HK-2 (cell line): ENCODE data around the gene RFTN1.

Experiments used
- DNase-seq: peaks from one replicate; pipeline ENCODE4 v3.0.0-alpha.2; 2018; ENCODE audit not compliant: unreplicated experiment

The RFTN1 gene

DNA sequence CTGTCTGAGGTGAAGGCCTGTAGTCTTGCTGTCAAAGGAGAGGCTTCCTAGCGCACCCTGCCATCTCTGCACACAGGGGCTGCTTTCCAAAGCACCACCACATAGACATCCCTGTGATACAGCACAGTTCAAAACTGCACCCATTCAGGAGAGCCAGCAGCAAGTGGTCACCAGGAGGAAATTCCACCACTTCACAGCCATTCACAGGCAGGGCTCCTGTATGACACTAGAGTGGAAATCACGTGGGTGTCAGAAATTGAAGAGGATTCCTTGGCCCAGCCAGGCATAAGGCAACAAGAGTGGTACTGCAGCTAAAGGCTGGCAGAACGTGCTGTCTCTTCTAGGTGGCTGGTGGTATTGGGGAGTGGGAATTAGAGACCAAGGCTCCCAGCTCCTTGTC, 102.8 kb downstream of the RFTN1 start:
- no peak for DNase-seq

DNA sequence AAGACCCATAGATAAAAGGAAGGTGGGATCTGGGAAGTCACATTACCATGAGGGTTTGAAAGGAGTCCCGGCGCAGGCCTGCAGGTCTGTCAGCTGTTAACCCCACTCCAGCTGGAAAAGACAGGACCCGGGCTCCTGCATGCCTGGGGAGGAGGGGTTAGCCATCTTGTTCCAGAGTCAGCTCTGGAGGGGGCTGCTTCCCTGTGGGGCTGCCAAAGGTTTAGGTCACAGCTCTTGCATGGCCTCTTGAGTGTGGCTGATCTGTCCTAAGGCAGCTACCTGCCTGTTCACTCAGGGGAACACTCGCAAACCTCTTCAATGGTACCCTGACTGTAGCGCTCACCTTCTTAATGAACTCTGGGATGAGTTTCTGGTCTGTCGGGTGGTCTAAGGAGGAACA, 104.5 kb downstream of the RFTN1 start:
- no peak for DNase-seq

DNA sequence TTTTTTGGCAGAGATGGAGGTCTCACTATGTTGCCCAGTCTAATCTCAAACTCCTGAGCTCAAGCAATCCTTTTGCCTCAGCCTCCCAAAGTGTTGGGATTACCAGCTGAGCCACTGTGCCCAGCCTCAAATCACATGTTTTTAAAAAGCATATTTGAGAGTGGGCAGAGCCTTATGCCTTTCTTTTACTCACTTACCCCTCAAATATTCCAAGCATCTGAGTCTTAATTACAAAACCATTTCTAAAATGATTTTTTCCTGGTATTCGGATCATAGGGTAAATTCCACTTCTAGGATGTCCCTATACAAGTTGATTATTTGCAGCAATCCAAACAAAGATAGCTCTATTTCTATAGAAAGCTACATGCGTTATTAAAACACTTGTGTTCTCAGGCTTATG, 106.1 kb downstream of the RFTN1 start:
- no peak for DNase-seq

DNA sequence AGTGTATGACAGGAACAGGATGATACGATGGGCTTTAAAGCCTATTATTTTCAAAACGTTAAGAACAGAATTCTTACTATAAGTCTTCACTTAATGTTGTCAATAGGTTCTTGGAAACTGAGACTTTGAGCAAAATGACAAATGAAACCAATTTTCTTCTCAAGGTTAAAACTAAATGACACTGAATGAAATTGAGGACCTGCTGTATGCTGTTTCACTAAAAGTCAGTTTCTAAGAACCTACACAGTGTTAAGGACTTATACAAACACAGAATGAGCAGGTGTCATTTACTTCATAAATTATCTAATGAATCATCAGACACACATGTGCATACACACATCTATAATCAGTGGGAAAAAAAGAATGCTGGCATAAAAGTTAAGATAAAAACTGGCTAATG, 106.9 kb downstream of the RFTN1 start:
- no peak for DNase-seq

DNA sequence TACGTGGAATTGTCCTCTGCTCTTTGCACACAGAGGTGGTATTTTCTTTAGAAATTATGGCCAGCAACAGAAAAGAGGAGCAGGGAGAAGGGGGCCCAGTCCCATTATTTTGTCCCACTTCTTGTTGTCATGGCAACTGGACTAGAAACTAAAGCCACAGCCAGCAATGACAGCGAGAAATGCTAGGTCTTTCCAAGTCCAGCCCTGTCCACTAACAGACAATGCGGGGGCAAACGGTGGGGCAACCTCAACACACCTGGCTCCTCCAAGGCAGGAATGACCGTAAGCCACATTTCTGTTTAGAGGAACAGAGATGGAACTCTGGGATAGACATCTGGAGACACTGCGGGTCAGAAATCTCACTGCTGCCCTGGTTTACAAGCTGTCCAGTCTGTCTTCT, 107.3 kb downstream of the RFTN1 start:
- no peak for DNase-seq

DNA sequence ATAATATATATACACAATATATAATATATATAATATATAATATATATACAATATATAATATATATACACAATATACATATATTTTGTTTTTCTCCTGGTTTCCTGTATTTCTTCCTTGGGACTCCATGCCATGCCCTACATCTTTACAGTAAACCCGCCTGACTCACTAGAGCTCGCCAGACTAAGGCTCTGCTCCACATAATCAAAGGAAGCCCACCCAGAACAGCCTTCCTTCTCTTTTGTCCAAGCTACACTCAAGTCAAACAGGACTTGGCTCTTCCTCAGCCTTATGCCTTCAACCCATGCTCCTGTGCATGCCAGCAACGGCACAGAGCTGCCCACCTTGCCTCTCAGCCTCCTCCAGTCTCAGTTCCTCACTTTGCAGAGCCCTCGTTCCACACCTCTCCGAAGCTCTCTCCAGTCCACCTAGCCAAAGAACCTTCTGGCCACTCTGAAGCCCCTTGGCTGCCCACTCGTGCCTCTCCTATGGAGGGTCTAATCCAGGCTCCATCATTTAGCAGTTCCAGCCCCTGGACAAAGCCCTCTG, 109.1 kb downstream of the RFTN1 start:
- no peak for DNase-seq

DNA sequence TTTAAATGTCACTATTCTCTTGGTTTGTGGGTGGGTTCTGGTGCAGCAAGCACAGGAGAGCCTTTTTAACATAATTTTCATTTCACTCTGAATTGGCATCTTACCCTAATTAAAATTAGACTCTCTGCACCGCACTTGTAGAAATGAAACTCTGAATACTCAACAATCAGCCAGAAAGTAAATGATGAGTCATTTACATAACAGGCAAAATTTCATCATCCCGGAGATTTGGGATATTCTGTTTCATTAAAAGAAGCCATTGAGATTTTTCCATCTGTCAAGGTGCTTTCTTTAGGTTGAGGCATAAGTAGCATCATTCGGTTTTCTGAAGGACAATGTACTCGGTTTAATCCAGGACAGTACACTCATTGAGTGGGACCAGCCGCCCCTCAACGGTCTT, 111.0 kb downstream of the RFTN1 start:
- no peak for DNase-seq

DNA sequence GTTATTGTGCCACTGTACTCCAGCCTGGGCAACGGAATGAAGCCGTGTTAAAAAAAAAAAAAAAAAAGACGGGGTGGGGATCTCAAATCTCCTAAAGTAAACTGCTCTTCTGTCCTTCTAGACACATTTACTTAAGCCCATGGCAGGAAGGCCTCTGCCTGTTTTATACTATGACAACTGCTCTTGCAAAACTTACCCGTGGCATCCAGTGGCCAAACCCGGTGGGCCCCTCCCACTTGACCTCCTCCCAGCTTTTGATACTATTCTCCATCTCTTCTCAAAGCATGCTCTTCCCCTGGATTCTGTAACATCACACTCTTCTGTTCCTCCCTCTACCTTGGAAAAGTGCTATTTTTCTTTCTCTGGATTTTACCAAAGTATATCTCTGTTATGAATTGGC, 112.2 kb downstream of the RFTN1 start:
- no peak for DNase-seq

DNA sequence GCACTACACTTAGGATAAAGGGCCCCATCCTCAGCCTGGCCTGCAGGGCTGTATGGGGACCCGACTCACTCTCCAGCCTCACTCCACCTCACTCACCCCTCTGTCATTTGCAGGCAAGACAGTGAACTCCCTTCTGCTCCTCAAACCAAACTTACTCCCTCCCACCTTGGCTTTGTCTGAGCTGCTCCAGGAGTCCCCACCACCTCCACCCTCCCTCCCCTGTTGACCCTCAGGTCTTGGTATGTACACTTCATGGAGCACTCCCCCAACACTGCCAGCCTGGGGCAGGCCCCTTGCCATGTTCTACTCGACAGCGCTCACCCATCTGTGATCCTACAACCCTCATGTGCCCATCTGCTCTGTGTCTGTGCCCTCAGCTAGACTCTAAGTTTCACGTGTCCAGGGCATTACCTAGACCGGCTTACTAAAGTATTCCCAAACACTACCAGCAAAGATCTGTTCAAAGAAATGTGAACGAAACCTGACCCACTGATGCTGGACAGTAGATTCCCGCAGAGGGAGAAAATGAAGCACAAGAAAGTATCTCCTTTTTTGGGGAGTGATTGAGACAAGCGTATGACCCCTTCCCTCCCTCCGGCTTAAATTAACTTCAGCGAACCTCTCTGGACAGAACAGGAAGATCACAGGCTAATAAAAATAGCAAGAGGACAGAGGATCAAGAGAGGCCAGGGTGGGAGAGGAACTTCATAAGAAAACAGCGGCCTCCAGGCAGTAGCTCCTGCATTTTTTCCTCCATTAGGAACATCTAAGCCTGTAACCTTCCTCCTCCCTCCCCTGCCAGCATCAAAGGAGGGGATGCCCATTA, 113.2 kb downstream of the RFTN1 start:
- DNase-seq, result no peak

DNA sequence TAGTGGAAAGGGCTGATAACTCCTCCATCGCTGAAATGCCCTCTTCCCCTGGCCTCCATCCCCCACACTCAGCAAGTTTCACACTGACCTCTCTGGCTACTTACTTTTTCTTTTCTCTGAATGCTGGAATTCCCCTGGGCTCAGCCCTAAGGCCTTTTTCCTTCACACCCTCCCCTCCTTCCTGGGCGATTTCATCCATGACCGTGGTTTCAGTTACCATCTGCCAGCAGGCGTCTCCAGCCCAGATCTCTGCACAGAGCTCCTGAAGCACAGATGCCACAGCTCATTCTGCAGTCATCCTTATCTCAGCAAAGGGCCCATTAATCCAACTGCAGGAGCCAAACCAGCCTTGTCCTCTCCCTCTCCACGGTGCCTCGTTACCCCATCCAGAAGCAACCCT, 114.0 kb downstream of the RFTN1 start:
- DNase-seq, result peak; percentile 49

DNA sequence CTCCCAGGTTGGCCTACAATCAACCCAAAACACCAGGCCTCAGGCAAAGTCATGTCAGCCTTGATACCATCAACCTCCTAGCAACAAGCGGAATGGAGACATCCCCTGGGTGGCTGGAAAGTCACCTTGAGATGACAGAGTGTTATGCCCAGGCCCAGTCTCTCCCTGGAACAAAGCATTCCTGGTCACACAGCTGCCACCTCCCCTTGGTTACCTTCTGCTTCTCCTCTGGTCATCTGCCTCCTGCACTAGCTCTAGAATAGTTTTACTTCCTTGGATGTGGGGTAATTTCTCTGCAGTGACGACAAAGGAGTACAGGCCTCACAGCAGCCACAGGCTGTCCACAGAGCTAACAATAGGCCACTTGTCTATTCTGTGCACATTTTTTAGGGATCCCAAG, 114.9 kb downstream of the RFTN1 start:
- DNase-seq, result no peak

DNA sequence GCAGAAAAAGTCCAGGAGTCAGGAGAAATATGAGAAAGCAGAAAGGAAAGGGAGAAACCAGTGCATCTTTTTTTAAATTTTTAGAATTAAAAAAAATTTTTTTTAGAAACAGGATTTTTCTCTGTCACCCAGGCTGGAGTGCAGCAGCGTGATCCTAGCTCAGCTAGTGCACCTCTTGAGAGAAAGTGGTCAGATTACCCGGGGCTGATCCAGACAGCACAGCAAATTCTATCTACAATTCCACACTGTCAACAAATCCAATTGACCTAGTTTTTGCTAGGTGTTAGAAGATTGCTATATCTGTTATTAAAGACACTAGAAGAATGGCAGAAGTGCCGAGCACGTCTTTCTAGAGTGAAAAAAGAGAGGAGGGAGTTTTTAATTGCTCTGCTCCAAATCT, 117.3 kb downstream of the RFTN1 start:
- DNase-seq, result no peak

DNA sequence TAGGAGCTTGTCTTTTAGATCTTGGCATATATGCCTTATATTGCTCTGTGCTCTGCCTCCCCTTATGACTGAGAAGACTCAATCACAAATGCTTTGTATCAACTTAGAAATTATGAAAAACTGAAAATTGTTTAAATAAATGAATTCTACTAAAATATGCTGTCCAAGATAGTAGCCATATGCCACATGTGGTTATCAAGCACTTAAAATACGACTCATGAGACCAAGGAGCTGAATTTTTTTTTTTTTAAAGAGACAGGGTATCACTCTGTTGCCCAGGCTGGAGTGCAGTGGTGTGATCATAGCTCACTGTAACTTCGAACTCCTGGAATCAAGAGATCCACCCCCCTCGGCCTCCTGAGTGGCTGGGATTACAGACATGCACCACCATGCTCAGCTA, 118.3 kb downstream of the RFTN1 start:
- no peak for DNase-seq

DNA sequence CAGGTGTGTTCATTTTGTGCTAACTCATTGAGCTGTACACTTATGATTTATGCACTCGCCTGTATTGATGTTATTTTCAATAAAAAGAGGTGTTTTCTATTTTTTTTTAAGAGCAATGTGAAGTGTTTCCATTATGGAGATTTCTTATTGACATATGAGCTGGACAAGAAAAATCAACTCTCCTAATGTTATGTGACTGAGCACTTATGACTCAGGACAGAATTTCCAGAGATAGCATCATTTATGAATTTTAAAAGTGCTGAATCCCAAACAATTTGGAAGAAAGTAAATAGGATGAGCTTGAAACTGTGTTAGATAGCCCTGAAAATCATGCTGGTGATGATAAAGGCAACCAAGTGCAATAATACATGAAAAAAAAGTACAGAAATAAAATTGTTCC, 118.9 kb downstream of the RFTN1 start:
- DNase-seq, result no peak

DNA sequence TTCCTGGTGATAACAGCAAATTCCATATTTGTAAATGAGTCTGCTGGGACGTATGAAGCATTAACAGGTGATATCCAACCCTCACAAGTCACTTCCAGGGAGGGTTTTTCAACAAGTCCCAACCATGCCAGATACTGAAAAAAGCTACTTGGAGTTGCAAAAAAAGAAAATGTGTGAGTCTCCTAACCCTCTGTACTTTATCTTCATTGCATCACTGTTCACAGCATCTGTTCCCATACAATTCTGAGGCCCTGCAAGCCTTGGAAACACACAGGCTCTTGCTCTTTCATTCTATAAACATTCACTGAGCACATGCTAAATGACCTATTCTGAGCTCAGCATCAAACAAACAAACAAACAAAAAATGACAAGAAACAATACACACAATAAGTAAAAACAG, 120.8 kb downstream of the RFTN1 start:
- DNase-seq, result no peak

DNA sequence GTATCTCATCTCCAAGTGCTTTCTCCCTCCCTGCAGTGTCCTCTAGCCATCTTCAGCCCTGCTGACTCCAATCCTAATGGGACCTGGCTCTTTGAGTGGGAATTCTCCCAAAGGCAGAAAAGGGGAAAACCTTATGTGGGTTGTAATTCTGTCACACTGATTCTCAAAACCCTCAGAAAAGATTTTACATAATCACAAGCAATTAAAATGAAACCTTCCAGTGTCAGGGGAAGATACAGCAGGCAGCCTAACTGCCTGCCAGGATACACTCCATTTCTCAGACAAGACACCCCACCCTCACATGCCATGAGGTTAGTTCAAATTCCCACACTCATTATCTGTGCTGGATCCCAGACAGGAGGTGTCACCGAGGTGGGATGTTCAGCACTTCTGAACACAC, 121.4 kb downstream of the RFTN1 start:
- no peak for DNase-seq

DNA sequence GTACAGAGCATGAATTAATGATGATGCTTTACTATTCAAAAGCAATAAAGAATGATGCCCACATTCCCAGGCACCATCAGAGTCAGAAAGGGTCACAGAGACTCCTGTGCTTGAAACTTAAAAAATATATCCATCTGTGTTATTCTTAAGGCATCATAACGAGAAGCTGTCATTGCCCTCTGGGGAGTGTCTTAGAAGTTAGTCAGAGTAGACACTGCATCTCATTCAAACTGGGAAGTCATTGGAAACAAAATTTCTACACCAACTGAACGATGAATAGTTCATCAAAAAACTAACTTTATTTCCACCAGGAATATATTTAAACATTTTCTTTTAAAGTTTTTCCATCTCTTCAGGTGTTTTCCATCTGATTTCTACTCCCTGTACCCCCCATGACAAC, 122.9 kb downstream of the RFTN1 start:
- DNase-seq, result no peak

DNA sequence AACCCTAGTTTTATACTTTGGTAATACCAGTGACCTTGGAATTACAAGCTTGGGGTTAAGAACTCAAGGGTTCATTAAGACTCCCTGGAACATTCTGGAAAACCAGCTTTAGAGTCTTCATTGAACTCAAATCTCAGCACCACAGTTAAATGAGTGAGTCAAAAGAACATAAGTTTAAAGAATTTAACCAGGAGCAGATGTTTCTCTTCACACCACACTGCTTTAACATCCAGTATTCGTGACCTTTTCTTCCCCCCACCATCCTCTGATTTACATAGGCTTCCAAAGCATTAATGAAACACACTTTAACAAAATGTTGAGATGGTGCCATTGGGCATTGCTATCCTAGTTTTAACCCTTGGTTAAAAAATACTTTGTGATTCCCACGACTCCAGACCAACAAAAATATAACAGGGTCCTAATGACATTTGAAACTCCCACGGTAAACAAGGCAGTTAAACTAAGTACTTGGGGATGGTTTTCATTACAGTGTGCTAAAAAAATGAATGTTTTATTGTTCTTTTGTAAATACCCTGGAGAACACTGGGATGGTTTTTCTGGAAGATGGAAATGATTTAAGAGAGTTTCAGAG, 124.6 kb downstream of the RFTN1 start:
- no peak for DNase-seq

DNA sequence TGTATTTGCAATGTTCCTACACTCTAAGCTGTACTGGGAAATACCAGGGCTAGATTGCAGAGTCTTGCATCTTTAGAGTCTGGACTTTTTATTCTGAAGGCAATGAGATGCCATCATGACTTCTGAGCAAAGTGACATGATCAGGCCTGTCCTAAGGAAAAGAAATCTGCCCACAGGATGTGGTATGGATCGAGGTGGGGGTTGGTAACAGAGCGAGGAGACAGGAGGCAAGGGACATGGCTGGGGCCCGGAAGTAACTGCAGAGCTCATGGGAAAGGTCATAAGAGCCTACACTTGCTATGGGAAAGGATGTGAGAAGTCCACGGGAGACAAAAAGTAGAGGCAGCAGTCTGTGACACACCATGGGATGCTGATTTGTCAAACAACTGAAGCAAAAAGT, 126.9 kb downstream of the RFTN1 start:
- DNase-seq, result no peak

DNA sequence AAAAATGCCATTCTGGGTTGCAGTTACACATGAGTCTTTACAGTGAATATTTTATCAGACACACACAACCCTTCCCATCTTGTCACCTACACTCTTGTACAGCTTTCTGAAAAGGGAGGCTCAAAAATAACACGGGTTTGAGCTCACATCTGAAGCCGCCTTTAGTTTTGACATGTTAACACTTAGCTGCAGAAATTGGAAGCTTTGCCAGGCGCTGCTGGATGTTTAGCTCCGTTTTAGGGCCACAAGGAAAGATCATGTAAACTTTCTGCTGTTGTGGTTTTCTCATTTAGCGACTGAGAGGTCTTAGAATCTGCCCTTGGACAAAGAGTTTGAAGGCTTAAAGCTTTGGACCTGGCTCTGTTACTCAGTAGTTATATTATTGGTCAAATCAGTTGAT, 128.3 kb downstream of the RFTN1 start:
- DNase-seq, result no peak

DNA sequence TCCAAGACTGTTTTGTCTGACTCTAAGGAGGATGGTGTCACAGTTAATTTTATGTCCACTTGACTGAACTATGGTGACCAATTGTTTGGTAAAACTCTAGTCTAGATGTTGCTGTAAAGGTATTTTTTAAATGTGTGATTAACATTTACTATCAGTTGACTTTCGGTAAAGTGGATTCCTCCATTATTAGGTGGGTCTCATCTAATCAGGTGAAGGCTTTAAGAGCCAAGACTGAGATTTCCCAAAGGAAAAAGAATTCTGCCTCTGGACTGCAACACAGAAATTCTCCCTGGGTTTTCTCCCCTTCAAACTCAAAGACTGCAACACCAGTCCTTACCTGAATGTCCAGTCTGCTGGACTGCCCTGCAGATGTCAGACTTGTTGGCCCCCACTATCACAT, 129.6 kb downstream of the RFTN1 start:
- no peak for DNase-seq

DNA sequence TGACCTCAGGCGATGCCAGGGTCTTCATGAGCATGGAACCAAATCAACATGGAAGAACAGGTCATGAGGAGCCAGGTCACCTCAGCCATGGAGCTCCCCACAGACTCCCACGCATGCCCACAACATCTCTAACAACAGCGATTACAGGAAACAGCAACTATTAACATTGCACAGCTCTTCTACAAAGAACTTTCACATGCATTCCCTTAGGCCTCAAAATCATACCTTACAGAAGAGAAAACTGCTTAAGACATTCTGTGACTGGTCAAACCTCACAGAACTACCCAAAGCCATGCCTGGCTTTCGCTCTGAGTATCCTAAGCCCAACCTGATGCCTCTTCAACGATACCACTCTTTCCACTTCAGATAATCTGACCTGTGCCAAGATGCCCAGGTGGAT, 130.7 kb downstream of the RFTN1 start:
- no peak for DNase-seq

DNA sequence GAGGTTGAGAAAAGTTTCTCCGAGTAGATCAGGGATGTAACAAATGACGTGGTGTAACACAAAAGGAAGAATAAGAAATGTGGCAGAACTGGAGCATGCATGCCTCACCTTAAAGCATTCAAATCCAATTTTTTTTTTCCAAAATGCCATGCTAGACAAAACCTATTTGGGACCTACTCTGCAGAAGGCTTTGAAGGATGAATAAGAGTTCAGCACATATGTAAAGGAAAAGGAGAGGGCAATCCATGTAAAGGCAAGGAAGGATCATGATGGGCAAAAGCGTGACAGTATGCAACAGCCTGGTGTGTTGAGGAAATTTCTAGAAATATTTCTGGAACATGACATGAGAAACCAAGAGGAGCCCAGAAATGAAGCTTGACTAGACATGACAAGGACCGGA, 132.1 kb downstream of the RFTN1 start:
- no peak for DNase-seq

DNA sequence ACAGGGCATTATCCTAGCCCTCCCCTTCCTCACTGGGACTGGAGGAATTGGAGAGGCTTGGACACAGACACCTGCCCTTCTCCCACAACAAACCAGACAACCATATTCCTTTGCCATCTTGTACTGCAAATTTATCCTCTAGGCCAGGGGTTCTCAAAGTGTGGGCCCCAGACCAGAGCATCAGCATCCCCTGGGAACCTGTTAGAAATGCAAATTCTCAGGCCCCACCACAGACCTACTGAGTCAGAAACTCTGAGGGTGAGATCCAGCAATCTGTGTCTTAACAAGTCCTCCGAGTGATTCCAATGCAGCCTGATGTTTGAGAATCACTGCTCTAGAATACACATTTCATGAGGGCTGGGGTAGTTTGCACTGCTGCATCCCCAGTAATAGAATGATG, 133.1 kb downstream of the RFTN1 start:
- DNase-seq, result no peak
